PC-3 (cell line): Measurements from ENCODE around the gene DNAJC28. TPM values are rescaled to one million over a fixed set of nuclear protein-coding genes. Genes with fewer than 3 reads are reported as not detected.

Experiments used
- ATAC-seq: fragments of 200-7000 bp; cut with Tn5 transposase; 2 replicates; pipeline ENCODE4 v1.9.1; 2020; ENCODE audit warnings: mild to moderate bottlenecking, moderate library complexity
- BruUV-seq: library from RNA; stranded (reverse); fragments of 400-500 nt; replicated peaks from 2 replicates; lab custom pipeline; 2021; lab: Mats Ljungman, UMichigan
- CTCF ChIA-PET: fragments of 300-600 bp; sonication (Branson Sonifier 250); formaldehyde crosslinking; loops from one replicate; lab custom pipeline; 2022; ENCODE audit warnings: antibody characterized with exemption; lab: Charles Lee
- POLR2A ChIA-PET: fragments of 300-600 bp; sonication (Branson Sonifier 250); formaldehyde crosslinking; loops from one replicate; lab custom pipeline; 2022; ENCODE audit warnings: antibody characterized with exemption; ENCODE audit not compliant: unreplicated experiment; lab: Charles Lee
- DNase-seq: peaks from one replicate; pipeline ENCODE4 v3.0.0-alpha.2; 2015
- H2AFZ ChIP-seq: fragments of 300-600 bp; sonication (generic); 2 replicates; pipeline ENCODE4 v1.6.0; 2016; ENCODE audit warnings: antibody characterized with exemption, low read length
- H3F3A ChIP-seq: fragments of 300-600 bp; sonication (generic); one replicate; pipeline ENCODE4 v1.6.0; 2017; ENCODE audit warnings: antibody characterized with exemption, low read length, control low read depth, mild to moderate bottlenecking; ENCODE audit not compliant: unreplicated experiment
- H3K27ac ChIP-seq: fragments of 300-600 bp; sonication (generic); 2 replicates; pipeline ENCODE4 v1.5.1; 2016; ENCODE audit warnings: mild to moderate bottlenecking, low read length
- H3K27me3 ChIP-seq: fragments of 300-600 bp; sonication (generic); 2 replicates; pipeline ENCODE4 v1.6.1; 2016; ENCODE audit warnings: low read length, mixed read lengths
- H3K36me3 ChIP-seq: fragments of 300-600 bp; sonication (generic); 2 replicates; pipeline ENCODE4 v1.6.1; 2016; ENCODE audit warnings: low read depth, mixed run types, low read length, mixed read lengths
- H3K4me1 ChIP-seq: fragments of 300-600 bp; sonication (generic); 2 replicates; pipeline ENCODE4 v1.5.1; 2016; ENCODE audit warnings: low read length; ENCODE audit not compliant: insufficient read depth
- H3K4me2 ChIP-seq: fragments of 300-600 bp; sonication (generic); 2 replicates; pipeline ENCODE4 v1.6.0; 2016; ENCODE audit warnings: low read length
- H3K4me3 ChIP-seq: fragments of 300-600 bp; sonication (generic); 2 replicates; pipeline ENCODE4 v1.5.1; 2016; ENCODE audit warnings: mild to moderate bottlenecking, low read length, mixed read lengths
- H3K79me2 ChIP-seq: fragments of 300-600 bp; sonication (generic); 2 replicates; pipeline ENCODE4 v1.6.1; 2017; ENCODE audit warnings: low read length, mixed read lengths
- H3K9ac ChIP-seq: fragments of 300-600 bp; sonication (generic); 2 replicates; pipeline ENCODE4 v1.6.0; 2016; ENCODE audit warnings: mild to moderate bottlenecking, low read length
- H3K9me2 ChIP-seq: fragments of 300-600 bp; sonication (generic); replicated peaks from 2 replicates; pipeline ENCODE4 v1.6.1; 2016; ENCODE audit warnings: mixed run types, low read length, mixed read lengths
- H3K9me3 ChIP-seq: fragments of 300-600 bp; sonication (generic); 2 replicates; pipeline ENCODE4 v1.6.1; 2016; ENCODE audit warnings: low read length, mixed read lengths
- H4K20me1 ChIP-seq: fragments of 300-600 bp; sonication (generic); 2 replicates; pipeline ENCODE4 v1.6.1; 2016; ENCODE audit warnings: low read length, mixed read lengths
- CTCF ChIP-seq: fragments of 300-600 bp; sonication (generic); conservative IDR thresholded peaks from 2 replicates; pipeline ENCODE4 v1.5.1; 2017; ENCODE audit warnings: antibody characterized with exemption, low read depth, mild to moderate bottlenecking, low read length
- EZH2 ChIP-seq: fragments of 300-600 bp; sonication (generic); IDR thresholded peaks from one replicate; pipeline ENCODE4 v1.6.1; 2017; ENCODE audit warnings: antibody characterized with exemption, mild to moderate bottlenecking, low read length; ENCODE audit not compliant: unreplicated experiment
- EZH2phosphoT487 ChIP-seq: fragments of 300-600 bp; sonication (generic); IDR thresholded peaks from 2 replicates; pipeline ENCODE4 v1.6.1; 2018; ENCODE audit warnings: mild to moderate bottlenecking, antibody characterized with exemption, low read length, borderline replicate concordance
- intact Hi-C: fragments of 100-400 bp; cut with micrococcal nuclease; formaldehyde crosslinking; loops from 2 replicates; pipeline ENCODE4 v1.9.0; 2023
- total RNA-seq: library from RNA; depleted of rRNA; stranded (reverse); fragments of >200 nt; gene quantifications from 2 replicates; pipeline ENCODE4 v1.2.3, GENCODE V29; 2014

DNAJC28 gene
- total RNA-seq, 1 experiment from 2014 or later: 0.44 TPM

GRCh38 chr21:33478182-33478581 lies 13.3 kb downstream of the DNAJC28 start:
- no TSS peak for BruUV-seq
- POLR2A ChIA-PET: no interaction called here
- peak overlapping the region; percentile 25 for H2AFZ ChIP-seq
- no peaks in the 10 kb centered on the region; the same call in 1 of the 2 replicates for H3K4me1 ChIP-seq
- TF ChIP-seq EZH2: no peak
- TF ChIP-seq CTCF: no peak
- no peak for TF ChIP-seq EZH2phosphoT487
- intact Hi-C loops: loop anchor here (2.0 kb wide), 1 partner anchor 111 kb away; the partner anchor contains the start of gene DONSON
- no peaks in the 10 kb centered on the region for H3K9me3 ChIP-seq
- peak overlapping the region; percentile 90; the same call in 1 of the 2 replicates for H3K9ac ChIP-seq
- H3K4me2 ChIP-seq: peak overlapping the region; percentile 86
- CTCF ChIA-PET: no interaction called here
- no peaks in the 10 kb centered on the region for H3K27me3 ChIP-seq
- no peaks in the 10 kb centered on the region for H3K9me2 ChIP-seq
- H3K27ac ChIP-seq: no peak overlapping the region
- peaks cover 26% of the 10 kb centered on the region for H3K79me2 ChIP-seq
- DNase-seq (no peak), ATAC-seq (no peak)
- H4K20me1 ChIP-seq: no peaks in the 10 kb centered on the region
- H3K36me3 ChIP-seq: no peaks in the 10 kb centered on the region
- H3K4me3 ChIP-seq: peak overlapping the region; percentile 79
- H3F3A ChIP-seq: no peaks in the 10 kb centered on the region

- H2AFZ ChIP-seq: no peak overlapping the region
- no peaks in the 10 kb centered on the region for H4K20me1 ChIP-seq
- no peaks in the 10 kb centered on the region for H3K9me2 ChIP-seq
- ChIA-PET CTCF (no interaction called here), POLR2A (no interaction called here)
- no peak overlapping the region for H3K4me3 ChIP-seq
- no peak for DNase-seq
- no peak overlapping the region for H3K9ac ChIP-seq
- no peak overlapping the region for H3K4me2 ChIP-seq
- H3K36me3 ChIP-seq: no peaks in the 10 kb centered on the region
- no TSS peak for BruUV-seq
- no peaks in the 10 kb centered on the region for H3K27me3 ChIP-seq
- H3K27ac ChIP-seq: no peak overlapping the region
- H3K79me2 ChIP-seq: peaks cover 32% of the 10 kb centered on the region
- H3F3A ChIP-seq: no peaks in the 10 kb centered on the region
- intact Hi-C loops: no loop called here
- H3K9me3 ChIP-seq: no peaks in the 10 kb centered on the region
- ATAC-seq: no peak
- TF ChIP-seq EZH2: no peak
- TF ChIP-seq EZH2phosphoT487: no peak
- TF ChIP-seq CTCF: no peak
- no peaks in the 10 kb centered on the region; the same call in 1 of the 2 replicates for H3K4me1 ChIP-seq
Measured at GRCh38 chr21:33477066-33477465, 14.4 kb downstream of the DNAJC28 start.

- ATAC-seq: no peak
- CTCF ChIA-PET: no interaction called here
Measured at GRCh38 chr21:33473344-33473743, 18.2 kb downstream of the DNAJC28 start.

More at GRCh38 chr21:33473344-33473743, 18.2 kb downstream of the DNAJC28 start:
- no peak overlapping the region for H3K27ac ChIP-seq
- H3K9me2 ChIP-seq: no peaks in the 10 kb centered on the region
- no peak for TF ChIP-seq EZH2phosphoT487
- no peak for TF ChIP-seq CTCF
- TF ChIP-seq EZH2: no peak
- POLR2A ChIA-PET: no interaction called here
- H3K27me3 ChIP-seq: no peaks in the 10 kb centered on the region
- H2AFZ ChIP-seq: no peak overlapping the region
- no peaks in the 10 kb centered on the region for H3K4me1 ChIP-seq
- H3K4me2 ChIP-seq: no peak overlapping the region
- no peak overlapping the region for H3K4me3 ChIP-seq
- no peaks in the 10 kb centered on the region for H3F3A ChIP-seq
- no TSS peak for BruUV-seq
- H4K20me1 ChIP-seq: no peaks in the 10 kb centered on the region
- no peak for DNase-seq
- H3K36me3 ChIP-seq: no peaks in the 10 kb centered on the region
- H3K9me3 ChIP-seq: no peaks in the 10 kb centered on the region
- H3K79me2 ChIP-seq: peaks cover 37% of the 10 kb centered on the region
- intact Hi-C loops: no loop called here
- H3K9ac ChIP-seq: no peak overlapping the region
